Panc1 (cell line): ENCODE measurements around the gene AATF.

Source experiments
- POLR2AphosphoS5 ChIP-seq: IDR thresholded peaks from 2 replicates; pipeline ENCODE4 v1.6.1; 2012; ENCODE audit warnings: mild to moderate bottlenecking, low read depth, low read length, moderate library complexity
- TCF7L2 ChIP-seq: IDR thresholded peaks from 2 replicates; pipeline ENCODE4 v1.6.1; 2011; ENCODE audit warnings: mild to moderate bottlenecking, low read depth, low read length, inconsistent platforms
- TF ChIP-seq, protein P1 (sequence below): fragments of 450-650 bp; IDR thresholded peaks from 2 replicates; pipeline ENCODE4 v1.5.1; 2017; ENCODE audit warnings: mild to moderate bottlenecking
- TF ChIP-seq, protein P2 (sequence below), 2 experiments: IDR thresholded peaks; 2 replicates each; pipeline ENCODE4 v1.6.1; 2011 to 2012; ENCODE audit warnings: low read depth in 2 of 2, control low read depth in 1 of 2, low read length in 1 of 2, mild to moderate bottlenecking in 1 of 2, moderate library complexity in 1 of 2; ENCODE audit not compliant: insufficient read depth in 1 of 2

DNA sequence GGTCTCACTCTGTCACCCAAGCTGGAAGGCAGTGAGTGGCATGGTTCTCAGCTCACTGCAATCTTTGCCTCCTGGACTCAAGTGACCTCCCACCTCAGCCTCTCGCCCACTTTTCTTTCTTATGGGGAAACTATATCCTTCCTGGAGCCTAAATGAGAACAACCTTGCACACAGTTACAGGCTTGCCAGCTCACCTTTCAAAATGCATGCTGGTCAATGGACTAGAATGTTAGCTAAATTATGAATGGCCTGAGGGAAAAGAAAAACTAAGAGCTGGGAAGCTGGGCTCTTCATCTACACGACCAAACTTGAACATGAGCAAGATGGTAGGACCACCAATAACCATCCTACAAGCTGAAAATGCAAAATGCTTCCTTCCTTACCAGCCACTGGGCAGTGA lies 22.1 kb upstream of the AATF start:
- TF ChIP-seq, protein P1, sequence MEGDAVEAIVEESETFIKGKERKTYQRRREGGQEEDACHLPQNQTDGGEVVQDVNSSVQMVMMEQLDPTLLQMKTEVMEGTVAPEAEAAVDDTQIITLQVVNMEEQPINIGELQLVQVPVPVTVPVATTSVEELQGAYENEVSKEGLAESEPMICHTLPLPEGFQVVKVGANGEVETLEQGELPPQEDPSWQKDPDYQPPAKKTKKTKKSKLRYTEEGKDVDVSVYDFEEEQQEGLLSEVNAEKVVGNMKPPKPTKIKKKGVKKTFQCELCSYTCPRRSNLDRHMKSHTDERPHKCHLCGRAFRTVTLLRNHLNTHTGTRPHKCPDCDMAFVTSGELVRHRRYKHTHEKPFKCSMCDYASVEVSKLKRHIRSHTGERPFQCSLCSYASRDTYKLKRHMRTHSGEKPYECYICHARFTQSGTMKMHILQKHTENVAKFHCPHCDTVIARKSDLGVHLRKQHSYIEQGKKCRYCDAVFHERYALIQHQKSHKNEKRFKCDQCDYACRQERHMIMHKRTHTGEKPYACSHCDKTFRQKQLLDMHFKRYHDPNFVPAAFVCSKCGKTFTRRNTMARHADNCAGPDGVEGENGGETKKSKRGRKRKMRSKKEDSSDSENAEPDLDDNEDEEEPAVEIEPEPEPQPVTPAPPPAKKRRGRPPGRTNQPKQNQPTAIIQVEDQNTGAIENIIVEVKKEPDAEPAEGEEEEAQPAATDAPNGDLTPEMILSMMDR, result no peak
- TF ChIP-seq POLR2AphosphoS5 (no peak), TCF7L2 (no peak)
- TF ChIP-seq, protein P2, sequence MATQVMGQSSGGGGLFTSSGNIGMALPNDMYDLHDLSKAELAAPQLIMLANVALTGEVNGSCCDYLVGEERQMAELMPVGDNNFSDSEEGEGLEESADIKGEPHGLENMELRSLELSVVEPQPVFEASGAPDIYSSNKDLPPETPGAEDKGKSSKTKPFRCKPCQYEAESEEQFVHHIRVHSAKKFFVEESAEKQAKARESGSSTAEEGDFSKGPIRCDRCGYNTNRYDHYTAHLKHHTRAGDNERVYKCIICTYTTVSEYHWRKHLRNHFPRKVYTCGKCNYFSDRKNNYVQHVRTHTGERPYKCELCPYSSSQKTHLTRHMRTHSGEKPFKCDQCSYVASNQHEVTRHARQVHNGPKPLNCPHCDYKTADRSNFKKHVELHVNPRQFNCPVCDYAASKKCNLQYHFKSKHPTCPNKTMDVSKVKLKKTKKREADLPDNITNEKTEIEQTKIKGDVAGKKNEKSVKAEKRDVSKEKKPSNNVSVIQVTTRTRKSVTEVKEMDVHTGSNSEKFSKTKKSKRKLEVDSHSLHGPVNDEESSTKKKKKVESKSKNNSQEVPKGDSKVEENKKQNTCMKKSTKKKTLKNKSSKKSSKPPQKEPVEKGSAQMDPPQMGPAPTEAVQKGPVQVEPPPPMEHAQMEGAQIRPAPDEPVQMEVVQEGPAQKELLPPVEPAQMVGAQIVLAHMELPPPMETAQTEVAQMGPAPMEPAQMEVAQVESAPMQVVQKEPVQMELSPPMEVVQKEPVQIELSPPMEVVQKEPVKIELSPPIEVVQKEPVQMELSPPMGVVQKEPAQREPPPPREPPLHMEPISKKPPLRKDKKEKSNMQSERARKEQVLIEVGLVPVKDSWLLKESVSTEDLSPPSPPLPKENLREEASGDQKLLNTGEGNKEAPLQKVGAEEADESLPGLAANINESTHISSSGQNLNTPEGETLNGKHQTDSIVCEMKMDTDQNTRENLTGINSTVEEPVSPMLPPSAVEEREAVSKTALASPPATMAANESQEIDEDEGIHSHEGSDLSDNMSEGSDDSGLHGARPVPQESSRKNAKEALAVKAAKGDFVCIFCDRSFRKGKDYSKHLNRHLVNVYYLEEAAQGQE (IDR thresholded peaks at IDR 0.05; ENCODE audit: insufficient read depth in 1 of 2, low read depth in 2 of 2, low read length in 1 of 2), result no peak
